Measurements from ENCODE around the gene TRIP13. TPM values are rescaled to one million over a fixed set of nuclear protein-coding genes. Genes with fewer than 3 reads are reported as not detected.

TRIP13 gene
- polyA plus RNA-seq, 1 donor from 2014 or later: 2.1 TPM

GRCh38 chr5:958701-959571, 66.3 kb downstream of the TRIP13 start:
- Histone ChIP-seq H3K4me3 (ENCODE audit: low read length) (no peak overlapping the region), H4K20me1 (ENCODE audit: insufficient read depth) (no peaks in the 10 kb centered on the region), H2AFZ (ENCODE audit: low read depth, low read length) (no peak overlapping the region), H3K4me2 (ENCODE audit: low read length) (no peak overlapping the region), H3K27me3 (ENCODE audit: insufficient read depth, low read depth, low read length) (no peaks in the 10 kb centered on the region), H3K36me3 (ENCODE audit: insufficient read depth, low read length) (no peaks in the 10 kb centered on the region), H3K79me2 (replicated peaks; ENCODE audit: insufficient read depth, low read length) (no peaks in the 10 kb centered on the region), H3K9ac (ENCODE audit: low read length) (no peak overlapping the region), H3K27ac (ENCODE audit: low read length) (no peak overlapping the region), H3K9me3 (ENCODE audit: low read length) (no peaks in the 10 kb centered on the region), H3F3A (ENCODE audit: insufficient read depth, low read length, poor library complexity, severe bottlenecking) (no peaks in the 10 kb centered on the region), H3K9me2 (ENCODE audit: insufficient read depth, low read length) (no peaks in the 10 kb centered on the region)
- no peak for TF ChIP-seq EZH2 (IDR thresholded peaks at IDR 0.05; ENCODE audit: borderline replicate concordance, insufficient read depth, low read length, poor library complexity, severe bottlenecking)
- TF ChIP-seq EP300 (conservative IDR thresholded peaks at IDR 0.05; ENCODE audit: poor library complexity, severe bottlenecking): no peak
- no peak for TF ChIP-seq TAF1 (IDR thresholded peaks at IDR 0.05; ENCODE audit: low read depth)
- TF ChIP-seq SMC3 (conservative IDR thresholded peaks at IDR 0.05; ENCODE audit: poor library complexity): no peak
- TF ChIP-seq POLR2AphosphoS5 (IDR thresholded peaks at IDR 0.05): no peak
- TF ChIP-seq CTCF (IDR thresholded peaks at IDR 0.05; ENCODE audit: poor library complexity, severe bottlenecking): no peak
- no peak for TF ChIP-seq MXI1 (conservative IDR thresholded peaks at IDR 0.05; ENCODE audit: poor library complexity, severe bottlenecking)
- TF ChIP-seq REST (IDR thresholded peaks at IDR 0.05; ENCODE audit: borderline replicate concordance): no peak
- no peak for TF ChIP-seq RAD21 (conservative IDR thresholded peaks at IDR 0.05)

DNA sequence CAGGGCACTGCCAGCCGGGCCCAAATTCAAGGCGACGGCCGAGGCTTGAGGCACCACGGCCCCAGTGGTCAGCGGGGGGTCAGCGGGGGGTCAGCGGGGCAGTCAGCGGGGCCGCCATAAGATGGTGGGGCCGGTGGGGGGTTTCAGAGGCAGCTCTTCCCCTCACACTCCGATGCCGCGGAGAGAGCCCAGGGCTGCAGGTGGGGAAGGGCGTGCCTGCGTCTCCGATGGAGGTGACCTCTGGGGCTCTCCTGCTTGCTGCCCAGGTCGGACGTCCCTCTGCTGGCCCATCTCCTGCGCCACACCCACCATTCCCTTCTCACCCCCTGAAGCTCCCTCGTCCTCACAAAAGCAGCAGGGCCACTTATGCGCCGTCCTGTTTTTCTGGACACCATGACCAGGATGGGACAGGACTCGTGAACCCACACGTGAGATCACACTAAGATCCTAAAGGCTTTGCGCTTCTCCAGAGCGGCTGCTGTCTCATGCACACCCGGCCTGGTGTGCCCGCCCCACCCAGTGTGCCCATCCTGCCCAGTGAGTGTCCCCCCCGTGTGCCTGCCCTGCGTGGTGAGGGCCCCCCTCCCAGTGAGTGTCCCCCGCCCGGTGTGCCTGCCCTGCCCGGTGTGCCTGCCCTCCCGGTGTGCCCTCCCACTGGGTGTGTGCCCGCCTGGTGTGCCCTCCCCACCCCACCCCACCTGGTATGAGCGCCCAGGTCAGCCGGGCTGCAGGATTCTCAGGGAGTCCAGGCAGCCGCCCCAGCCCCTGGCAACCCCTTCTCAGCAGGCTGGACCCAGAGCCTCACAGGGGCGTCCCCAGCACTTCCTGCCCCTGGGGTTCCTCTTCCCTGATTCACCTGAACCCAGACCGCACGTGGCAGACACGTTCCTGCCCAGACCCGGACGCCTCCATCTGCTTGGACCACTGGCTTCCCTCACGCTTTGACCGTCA, 67.2 kb downstream of the TRIP13 start:
- H3K79me2 ChIP-seq (replicated peaks; ENCODE audit: insufficient read depth, low read length): no peaks in the 10 kb centered on the region
- no peak overlapping the region for H3K27ac ChIP-seq (ENCODE audit: low read length)
- no peak overlapping the region for H2AFZ ChIP-seq (ENCODE audit: low read depth, low read length)
- H3K4me3 ChIP-seq (ENCODE audit: low read length): no peak overlapping the region
- H3K4me2 ChIP-seq (ENCODE audit: low read length): no peak overlapping the region
- no peaks in the 10 kb centered on the region for H4K20me1 ChIP-seq (ENCODE audit: insufficient read depth)
- no peaks in the 10 kb centered on the region for H3F3A ChIP-seq (ENCODE audit: insufficient read depth, low read length, poor library complexity, severe bottlenecking)
- TF ChIP-seq REST (IDR thresholded peaks at IDR 0.05; ENCODE audit: borderline replicate concordance) (no peak), EP300 (conservative IDR thresholded peaks at IDR 0.05; ENCODE audit: poor library complexity, severe bottlenecking) (no peak), CTCF (IDR thresholded peaks at IDR 0.05; ENCODE audit: poor library complexity, severe bottlenecking) (no peak), EZH2 (IDR thresholded peaks at IDR 0.05; ENCODE audit: borderline replicate concordance, insufficient read depth, low read length, poor library complexity, severe bottlenecking) (no peak), MXI1 (conservative IDR thresholded peaks at IDR 0.05; ENCODE audit: poor library complexity, severe bottlenecking) (no peak), SMC3 (conservative IDR thresholded peaks at IDR 0.05; ENCODE audit: poor library complexity) (no peak), RAD21 (conservative IDR thresholded peaks at IDR 0.05) (no peak), POLR2AphosphoS5 (IDR thresholded peaks at IDR 0.05) (no peak), TAF1 (IDR thresholded peaks at IDR 0.05; ENCODE audit: low read depth) (no peak)
- no peaks in the 10 kb centered on the region for H3K27me3 ChIP-seq (ENCODE audit: insufficient read depth, low read depth, low read length)
- H3K9me3 ChIP-seq (ENCODE audit: low read length): no peaks in the 10 kb centered on the region
- H3K36me3 ChIP-seq (ENCODE audit: insufficient read depth, low read length): no peaks in the 10 kb centered on the region
- no peaks in the 10 kb centered on the region for H3K9me2 ChIP-seq (ENCODE audit: insufficient read depth, low read length)
- H3K9ac ChIP-seq (ENCODE audit: low read length): no peak overlapping the region
